ENCODE measurements around the gene CRACR2B.

Gene CRACR2B

DNA sequence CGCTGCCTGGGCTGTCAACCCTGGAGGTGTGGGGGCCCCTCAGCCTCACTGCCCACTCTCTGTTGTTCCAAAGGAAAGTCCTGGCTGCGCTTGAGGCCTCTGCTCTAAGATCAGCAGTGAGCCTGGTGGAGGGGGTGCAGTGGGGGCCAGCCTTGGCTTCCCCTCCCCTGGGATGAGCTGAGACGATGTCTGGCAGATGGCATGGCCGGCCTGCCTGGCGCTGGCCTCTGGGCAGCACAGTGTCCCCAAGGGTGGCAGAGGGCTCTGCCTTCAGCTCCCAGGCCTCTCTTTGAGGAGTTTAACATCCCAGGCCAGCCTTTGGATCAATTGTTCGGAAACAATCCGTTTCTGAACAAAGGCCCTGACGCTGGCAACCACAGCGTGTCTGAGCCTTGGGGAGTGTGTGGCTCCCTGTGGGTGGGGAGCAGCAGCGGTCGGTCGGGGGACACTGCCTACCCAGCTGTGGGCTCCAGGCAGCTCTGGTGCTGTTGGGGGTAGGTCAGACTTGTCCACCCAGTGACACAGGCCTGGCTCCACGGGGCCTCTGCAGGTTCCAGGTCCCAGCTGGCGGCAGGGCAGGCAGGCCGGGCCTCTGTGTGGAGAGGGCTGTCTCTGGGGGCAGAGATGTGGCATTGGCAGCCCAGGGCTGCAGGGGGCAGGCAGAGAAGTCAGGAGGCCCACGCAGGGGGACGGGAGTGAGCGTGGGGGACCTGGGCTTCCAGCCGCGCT, 27.0 kb downstream of the CRACR2B start:
- DNase-seq (ENCODE audit: low spot score) = no peak

DNA sequence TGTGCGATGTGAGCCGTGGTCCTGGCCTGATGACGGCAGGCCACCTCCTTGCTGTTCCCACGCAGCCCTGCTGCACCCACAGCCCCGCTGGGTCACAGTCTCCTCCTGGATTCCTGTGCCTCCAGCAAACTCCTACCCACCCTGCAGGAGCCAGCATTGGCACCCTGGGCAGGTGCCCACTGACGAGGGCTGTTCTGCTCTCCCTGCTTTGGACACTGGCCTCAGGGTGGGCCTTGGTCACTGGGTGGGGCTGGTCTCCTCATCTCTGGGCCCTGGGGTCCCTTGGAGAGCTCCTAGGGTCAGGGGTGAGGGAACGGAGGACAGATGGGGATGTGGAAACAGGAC, 27.6 kb downstream of the CRACR2B start:
- no peak for DNase-seq (ENCODE audit: low spot score)

DNA sequence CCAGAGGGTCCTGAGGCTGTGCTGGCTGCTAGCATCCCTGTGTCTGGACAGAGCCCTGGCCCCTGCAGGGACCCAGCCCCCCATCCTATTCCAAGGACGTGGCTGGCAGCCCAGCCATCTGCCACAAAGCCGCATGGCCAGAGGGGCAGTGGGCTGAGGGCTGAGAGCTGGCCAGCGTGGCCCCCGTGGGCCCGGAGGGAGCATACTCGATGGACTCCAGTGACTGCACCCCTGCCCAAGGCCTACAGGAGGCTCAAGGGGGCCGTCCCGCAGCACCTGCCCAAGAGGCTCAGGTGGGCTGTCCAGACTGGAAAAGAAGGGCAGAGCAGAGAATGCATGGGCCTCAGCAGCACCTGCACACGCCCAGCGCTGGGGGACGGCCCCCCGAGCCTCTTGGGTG, 28.1 kb downstream of the CRACR2B start:
- DNase-seq (ENCODE audit: low spot score) = no peak

DNA sequence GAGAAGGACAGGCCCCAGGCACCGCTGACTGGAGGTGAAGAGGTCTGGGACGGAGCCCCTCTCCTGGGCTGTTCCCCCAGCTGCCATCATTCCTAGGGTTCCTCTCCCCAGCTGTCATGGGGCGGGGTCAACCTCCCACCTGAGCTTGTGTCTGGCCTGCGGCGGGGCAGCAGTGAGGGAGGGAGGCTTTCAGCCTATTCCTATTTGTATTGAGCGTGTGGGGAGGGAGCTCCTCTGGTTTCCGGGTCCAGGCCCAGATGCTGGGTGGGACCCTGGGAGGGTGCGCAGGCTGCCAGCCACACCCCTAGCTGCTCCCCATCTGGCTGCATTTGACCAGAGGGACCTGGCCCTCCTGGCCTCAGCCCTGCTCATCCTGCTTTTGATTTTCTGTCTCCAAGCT, 28.7 kb downstream of the CRACR2B start:
- DNase-seq (ENCODE audit: low spot score) = no peak

DNA sequence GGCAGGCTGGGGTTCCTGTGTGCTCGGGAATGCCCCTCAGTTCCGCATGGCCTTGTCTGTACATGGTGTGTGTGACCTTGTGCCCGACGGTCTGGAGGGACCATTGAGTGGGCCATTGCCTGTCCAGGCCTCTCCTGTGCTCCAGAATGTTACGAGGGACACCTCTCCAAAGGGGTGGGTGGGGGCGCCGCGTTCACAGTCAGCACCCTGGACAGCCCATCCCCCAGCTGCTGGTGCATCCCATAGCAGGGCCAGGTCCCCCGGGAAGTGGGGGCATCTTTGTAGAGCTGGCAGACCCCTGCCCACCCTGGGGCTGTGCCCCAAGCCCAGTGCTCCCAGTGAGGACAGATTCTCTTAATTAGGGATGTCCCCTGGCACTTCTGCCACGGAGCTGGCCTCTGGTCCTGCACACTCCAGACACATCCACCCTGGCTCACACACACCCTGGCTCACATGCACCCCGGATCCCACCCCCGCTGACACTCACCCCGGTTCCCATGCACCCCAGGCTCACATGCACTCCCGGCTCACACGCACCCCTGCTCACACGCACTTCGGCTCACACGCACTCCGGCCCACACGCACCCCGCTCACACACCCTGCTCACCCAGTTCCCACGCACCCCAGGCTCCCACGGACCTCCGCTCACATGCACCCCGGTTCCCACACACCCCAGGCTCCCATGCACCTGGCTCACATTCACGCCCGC, 30.5 kb downstream of the CRACR2B start:
- DNase-seq (ENCODE audit: low spot score) = no peak

DNA sequence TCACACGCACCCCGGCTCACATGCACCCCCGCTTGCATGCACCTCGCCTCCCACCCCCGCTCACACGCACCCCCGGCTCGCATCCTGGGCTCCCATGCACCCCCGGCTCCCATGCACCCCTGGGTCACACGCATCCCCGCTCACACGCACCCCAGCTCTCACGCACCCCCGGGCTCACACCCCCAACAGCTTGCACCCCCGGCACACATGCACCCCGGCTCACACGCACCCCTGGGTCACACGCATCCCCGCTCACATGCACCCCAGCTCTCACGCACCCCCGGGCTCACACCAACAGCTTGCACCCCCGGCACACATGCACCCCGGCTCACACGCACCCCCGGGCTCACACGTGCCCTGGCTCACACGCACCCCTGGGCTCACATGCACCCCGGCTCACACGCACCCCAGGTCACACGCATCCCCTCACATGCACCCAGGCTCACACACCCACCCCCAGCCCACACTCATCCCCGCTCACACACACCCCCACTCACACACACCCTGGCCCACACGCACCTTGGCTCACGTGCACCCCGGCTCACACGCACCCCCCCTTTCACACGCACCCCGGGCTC, 31.1 kb downstream of the CRACR2B start:
- no peak for DNase-seq (ENCODE audit: low spot score)

DNA sequence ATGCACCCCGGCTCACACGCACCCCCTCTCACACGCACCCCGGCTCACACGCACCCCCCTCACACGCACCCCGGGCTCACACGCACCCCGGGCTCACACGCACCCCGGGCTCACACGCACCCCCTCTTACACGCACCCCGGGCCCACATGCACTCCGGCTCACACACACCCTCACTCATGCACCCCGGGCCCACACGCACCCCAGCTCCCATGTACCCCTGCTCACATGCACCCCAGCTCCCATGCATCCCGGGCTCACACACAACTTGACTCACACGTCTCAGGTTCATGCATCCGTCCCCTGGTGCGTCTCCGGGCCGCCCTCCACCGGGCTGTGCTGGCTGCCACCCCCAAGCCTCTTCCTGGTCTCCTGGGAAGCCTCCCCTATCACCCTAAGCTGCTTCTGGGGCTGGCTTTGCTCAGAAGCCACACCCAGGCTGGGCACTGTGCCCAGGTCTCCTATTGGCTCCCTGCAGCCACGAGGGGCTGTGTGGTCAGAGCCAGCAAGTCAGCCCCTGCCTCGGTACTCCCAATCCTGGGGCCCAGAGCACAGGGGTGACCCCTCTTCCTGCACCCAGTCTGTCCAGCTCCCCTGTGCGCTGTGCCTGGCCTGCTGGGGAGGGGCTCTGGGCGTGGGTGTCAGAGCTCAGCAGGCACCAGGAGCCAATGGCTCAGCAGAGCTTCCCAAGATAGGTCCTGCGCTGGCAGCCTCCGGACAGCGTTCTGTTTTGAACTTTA, 31.8 kb downstream of the CRACR2B start:
- peak; percentile 94 for DNase-seq (ENCODE audit: low spot score)

DNA sequence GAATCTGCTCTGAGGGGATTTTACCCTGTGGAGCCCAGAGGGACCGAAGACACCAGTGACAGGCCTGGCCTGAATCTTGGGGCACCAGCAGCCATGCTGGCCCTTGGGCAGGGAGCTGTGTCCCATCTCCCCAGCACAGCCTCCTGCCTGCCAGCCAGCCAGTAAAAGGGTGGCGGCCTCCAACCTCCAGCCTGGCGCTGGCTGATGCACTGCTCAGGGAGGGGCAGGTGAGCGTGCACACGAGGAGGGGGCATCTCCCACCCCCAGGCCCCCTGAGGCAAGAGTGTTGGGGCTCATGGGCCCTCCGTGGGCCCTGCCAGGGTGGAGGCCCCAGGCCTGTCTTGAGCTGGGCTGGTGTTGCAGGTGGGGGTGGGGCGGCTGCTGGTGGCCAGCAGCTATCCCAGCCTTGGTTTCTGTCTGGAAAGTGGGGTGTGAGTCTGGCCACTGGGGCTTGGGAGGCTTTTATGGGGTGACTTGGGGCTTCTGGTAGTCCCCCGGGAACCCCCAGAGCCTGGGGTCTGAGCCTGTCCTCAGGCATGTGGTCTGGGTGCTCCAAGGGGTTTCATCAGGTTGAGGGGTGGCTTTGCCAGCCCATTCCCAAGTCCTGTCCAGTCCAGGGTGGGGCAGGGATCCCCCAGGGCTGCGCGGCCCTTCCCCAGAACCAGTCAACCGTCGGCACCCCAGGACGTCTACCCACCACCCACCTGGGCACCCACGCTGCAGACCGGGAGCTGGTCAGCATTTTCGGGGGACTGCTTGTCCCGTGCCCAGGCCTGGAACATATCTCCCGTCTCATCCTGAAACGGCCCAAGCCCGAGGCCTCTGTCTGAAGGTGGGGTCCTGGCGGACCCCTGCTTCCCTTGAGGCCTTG, 32.8 kb downstream of the CRACR2B start:
- DNase-seq (ENCODE audit: low spot score) = no peak

DNA sequence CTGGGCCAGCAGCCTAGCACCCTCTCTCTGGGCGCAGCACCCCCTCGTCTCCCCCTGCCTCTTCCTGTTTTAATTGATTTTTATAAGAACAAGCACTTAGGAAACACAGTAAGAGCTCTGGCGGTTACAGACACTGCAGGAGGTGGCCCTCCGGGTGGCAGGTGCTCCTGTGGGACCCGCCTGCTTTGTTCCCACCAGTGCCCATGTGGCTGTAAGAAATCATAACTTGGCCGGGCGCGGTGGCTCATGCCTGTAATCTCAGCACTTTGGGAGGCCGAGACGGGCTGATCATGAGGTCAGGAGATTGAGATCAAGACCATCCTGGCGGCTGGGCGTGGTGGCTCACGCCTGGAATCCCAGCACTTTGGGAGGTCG, 33.4 kb downstream of the CRACR2B start:
- no peak for DNase-seq (ENCODE audit: low spot score)

DNA sequence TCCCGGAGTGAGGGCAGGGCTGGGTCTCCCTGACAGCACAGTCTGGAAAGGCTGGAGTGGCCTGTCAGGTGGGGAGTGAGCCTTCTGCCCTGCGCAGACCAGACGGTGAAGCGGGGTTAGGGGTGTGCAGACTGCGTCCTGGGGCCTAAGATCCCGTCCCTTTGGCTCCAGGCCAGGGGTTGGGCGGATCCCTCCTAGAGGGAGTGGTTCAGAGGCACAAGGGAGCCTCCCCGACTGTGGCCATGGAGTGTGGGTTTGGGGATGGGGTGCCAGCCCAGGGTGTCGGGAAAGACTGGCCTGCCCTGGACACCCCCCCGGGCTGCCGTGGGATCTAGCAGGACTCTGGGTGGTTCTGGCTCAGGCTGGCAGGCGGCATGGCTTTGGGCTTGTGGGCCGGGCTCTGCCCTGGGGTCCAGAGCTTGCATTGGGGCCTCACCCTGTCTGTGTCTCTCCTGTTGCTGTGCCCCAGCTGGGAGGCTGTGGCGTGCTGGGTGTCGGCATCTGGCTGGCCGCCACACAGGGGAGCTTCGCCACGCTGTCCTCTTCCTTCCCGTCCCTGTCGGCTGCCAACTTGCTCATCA, 34.5 kb downstream of the CRACR2B start:
- peak; percentile 64 for DNase-seq (ENCODE audit: low spot score)

DNA sequence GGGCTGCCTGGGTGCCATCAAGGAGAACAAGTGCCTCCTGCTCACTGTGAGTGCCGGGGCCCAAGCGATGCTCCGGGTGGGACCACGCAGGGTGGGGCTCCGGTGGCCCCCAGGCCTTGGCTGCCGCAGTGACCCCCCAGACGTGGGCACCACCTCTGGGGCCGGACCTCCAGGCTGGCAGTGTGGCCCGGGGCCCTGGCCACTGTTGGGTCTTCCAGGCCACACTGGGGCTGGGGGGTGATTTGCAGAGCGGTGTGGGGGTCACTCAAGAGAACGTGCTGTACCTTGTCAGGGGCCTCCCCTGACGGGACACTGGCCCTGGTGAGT, 34.9 kb downstream of the CRACR2B start:
- no peak for DNase-seq (ENCODE audit: low spot score)

DNA sequence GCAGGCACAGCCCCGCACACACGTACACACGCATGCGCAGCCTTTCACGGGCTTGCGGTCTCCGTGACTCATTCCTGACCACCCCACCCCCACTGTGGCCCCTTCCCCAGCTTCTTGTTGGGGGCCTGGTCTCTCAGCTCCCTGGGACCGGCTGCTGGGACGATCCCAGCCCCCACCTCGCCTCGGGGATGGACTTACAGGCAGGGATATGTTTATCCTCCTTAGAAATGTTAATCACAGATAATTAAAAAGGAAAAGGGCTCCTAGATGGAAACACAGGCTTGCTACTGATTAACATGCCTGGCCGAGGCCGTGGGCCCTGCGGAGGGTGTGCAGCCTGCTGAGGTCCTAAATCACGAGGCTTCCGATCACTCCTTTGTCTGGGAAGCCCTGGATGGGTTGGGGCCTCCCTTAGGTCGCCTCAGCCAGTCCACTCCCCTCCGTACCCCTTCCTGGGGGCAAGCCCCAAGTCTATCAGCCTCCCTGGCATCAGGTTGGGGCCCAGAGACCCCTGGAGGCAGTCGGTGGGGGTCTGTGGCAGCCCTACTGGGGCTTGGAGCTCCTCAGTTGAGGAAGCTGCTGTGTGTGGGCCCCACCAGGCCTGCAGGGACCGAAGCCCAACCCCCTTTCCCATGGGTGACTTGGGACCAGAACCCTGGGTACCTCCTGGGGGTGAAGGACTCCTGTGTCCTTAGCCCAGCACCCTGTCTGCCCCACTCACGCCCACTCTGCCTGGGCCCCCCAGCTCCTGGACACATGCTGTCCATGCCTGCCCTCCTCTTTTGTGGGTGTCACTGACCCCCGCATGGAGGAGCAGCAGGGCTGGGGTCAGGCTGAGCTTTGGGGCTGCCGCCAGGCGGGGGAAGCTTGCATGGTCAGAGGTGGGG, 35.5 kb downstream of the CRACR2B start:
- DNase-seq (ENCODE audit: low spot score) = no peak

DNA sequence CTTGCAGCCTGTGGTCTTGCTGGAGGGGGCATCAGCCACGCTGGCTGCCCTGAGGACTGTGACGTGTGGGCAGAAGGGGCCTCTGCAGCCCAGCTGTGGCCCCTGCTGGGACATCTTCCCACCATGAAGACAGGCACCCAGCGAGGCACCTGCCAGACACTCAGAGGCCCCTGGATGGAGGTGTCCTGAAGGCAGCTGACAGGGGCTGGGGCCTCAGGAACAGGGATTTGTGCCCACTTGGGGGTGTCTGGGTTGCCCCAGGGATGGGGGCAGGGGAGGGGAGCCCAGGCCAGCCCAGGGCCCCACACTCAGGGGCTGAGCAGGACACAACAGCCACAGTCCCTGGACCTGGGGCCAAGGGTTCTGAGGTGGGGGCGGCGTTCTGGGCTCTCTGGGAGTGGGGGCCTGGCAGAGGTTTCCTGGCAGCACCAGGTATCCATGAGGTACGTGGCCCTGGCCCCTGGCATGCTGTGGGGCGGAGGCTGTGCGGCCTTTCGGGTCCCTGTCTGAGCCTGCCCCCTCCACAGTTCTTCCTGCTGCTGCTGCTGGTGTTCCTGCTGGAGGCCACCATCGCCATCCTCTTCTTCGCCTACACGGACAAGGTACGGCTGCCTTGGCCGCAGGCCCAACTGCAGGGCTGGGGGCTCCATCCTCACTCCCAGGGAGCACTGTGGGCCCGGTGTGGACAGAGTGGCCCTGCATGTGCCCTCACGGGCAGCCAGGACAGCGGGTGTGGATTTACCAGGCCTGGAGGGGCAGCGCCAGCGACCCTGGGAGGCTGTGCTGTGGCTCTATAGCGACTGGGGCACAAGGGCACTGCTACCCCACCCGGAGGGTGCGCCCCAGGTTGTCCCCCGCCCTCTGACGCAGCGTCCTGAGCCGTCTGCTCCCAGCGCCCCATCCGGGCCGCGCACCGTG, 36.5 kb downstream of the CRACR2B start:
- no peak for DNase-seq (ENCODE audit: low spot score)

DNA sequence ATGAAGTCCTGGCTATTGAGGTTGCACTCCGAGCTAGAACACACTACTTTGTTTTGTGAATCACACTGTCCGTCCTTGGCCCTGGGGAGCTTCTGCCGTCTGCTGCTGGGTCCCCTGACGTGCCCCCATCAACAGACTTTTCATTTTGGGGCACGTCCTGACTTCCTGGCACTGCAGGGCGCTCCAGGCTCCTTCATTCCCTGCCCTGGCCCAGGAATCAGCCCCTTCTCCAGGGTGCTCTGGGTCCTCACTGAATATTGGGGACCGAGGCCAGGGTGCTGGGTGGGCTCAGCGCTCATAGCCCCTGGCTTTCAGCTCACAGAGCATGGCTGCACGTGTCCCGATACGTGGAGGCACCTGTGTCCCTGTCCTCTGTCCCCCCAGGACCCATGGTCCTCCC, 37.2 kb downstream of the CRACR2B start:
- no peak for DNase-seq (ENCODE audit: low spot score)

DNA sequence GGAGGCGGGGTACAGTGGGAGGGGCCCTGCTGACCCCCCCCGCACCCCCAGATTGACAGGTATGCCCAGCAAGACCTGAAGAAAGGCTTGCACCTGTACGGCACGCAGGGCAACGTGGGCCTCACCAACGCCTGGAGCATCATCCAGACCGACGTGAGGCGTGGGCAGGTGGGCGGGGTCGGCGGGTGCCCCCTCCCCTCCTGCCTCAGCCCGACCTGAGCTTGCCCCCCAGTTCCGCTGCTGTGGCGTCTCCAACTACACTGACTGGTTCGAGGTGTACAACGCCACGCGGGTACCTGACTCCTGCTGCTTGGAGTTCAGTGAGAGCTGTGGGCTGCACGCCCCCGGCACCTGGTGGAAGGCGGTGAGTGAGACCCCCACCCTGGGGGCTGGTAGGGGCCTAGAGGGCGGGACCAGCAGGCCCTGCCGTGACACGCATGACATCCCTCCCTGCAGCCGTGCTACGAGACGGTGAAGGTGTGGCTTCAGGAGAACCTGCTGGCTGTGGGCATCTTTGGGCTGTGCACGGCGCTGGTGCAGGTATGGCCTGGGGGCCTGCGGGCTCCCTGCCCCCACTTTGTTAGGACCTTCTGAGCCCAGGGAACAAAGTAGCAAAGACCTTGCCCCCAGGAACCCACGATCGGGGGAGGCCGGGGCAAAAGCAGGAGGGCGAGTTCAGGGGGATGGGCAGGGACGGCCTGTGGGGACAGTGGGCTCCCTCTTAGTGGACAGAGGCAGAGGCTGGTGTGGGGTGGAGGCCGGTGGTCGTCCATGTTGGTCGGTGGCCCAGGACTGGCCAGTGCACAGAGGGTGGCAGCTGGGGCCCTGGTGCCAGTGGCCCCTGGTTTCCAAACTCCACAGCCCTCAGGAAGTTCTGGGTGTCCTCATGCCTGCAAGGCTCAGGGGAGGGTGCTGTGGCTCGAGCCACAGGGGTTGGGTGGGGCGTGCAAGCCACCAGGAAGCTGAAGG, 38.0 kb downstream of the CRACR2B start:
- DNase-seq (ENCODE audit: low spot score) = no peak

DNA sequence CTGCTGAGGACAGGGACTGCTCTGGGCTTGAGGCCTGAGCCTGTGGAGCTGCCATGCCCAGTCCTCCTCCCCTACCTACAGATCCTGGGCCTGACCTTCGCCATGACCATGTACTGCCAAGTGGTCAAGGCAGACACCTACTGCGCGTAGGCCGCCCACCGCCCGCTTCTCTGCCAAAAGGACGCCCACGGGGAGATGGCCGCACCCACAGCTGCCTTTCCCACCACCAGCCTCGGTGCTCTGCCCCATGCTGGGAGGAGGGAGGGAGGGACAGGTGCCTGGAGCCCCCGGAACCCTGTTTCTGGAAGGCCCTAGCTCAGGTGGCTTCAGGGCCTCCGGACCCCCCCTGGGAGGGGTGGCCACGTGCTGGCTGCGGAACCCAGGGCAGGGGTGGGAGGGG, 38.8 kb downstream of the CRACR2B start:
- DNase-seq (ENCODE audit: low spot score) = no peak

DNA sequence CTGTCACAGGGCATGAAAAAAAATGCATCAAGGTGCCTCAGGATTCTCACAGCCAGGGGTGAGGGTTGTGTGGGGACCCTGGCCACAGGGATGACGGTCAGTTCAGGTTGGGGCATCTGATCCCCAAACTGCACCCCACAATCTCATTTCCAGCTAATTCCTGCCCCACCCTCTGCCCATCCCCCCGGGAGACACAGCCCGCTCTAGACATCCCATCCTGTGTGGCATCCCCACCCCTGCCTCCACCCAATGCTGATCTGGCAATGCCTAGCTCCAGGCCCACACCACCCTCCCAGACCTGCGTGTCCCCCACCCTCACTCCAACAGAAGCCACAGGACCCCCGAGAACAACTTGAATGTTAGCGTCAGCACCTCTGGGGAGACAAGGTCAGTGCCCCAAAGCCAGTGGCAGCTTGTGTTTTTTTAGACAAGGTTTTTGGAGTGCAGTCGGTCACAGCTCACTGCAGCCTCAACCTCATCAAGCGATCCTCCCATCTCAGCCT, 40.2 kb downstream of the CRACR2B start:
- DNase-seq (ENCODE audit: low spot score) = no peak

DNA sequence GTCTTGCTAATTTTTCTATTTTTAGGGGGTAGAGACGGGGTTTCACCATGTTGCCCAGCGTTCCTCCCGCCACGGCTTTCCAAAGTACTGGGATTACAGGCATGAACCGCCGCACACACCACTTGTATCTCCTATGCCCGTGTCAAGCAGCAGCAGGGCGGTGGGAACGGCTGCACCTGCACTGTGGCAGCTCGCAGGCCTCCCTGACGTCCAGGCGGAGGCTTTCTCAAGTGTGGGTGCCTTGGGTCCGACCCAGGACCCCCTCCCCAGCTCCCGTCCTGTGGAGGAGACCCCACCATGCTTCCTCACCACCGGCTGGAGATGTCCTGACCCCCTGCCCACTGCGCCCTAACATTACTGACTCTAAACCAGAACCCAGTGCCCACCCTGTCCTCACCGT, 40.7 kb downstream of the CRACR2B start:
- DNase-seq (ENCODE audit: low spot score) = no peak
